GM12801 (cell line): ENCODE data around the gene GFPT2.

Experiments used
- CTCF ChIP-seq: IDR thresholded peaks from one replicate; pipeline ENCODE4 v1.5.1; 2011; ENCODE audit warnings: control low read depth; ENCODE audit not compliant: insufficient read length; ENCODE audit errors: extremely low read depth

The GFPT2 gene

DNA sequence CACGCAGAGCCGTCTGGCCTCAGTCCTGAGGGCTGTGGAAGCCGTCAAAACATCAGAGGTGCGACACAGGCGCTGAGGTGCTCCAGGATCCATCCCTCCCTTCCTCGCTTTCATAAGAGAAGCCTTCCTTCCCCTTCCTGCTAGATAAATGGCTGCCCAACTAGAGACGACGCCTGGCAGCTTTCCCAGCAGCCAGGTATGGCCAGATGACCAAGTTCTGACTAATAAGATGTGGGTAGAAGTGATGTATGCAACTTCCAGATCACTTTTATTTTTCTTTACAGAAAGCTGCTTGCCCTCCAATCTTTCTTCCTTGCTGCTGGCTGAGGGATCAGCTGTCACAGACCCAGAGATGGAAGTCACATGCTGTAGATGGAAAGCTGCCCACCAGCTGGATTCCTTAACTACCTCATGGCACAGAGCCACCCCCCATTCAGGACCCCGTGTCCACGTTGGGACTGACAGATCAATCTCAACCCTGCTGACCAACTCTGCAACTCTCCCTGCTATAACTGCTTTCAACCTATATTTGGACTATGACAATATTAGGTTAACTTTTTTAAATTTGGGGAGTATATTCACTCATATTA is 70.0 kb downstream of the GFPT2 start:
- TF ChIP-seq CTCF: no peak

GRCh38 chr5:180282281-180282680 is 70.9 kb downstream of the GFPT2 start:
- no peak for TF ChIP-seq CTCF

GRCh38 chr5:180281706-180282105 is 71.4 kb downstream of the GFPT2 start:
- TF ChIP-seq CTCF: no peak

GRCh38 chr5:180274695-180275094 is 78.4 kb downstream of the GFPT2 start:
- no peak for TF ChIP-seq CTCF

- no peak for TF ChIP-seq CTCF
Observed at GRCh38 chr5:180271221-180271620, 81.9 kb downstream of the GFPT2 start.

DNA sequence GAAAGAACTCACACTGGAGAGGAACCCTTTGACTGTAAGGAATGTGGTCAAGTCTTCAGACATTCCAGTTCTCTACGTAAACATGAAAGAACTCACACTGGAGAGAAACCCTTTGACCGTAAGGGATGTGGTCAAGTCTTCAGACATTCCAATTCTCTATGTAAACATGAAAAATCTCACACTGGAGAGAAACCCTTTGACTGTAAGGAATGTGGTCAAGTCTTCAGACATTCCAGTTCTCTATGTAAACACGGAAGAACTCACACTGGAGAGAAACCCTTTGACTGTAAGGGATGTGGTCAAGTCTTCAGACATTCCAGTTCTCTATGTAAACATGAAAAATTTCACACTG is 93.9 kb downstream of the GFPT2 start:
- no peak for TF ChIP-seq CTCF

DNA sequence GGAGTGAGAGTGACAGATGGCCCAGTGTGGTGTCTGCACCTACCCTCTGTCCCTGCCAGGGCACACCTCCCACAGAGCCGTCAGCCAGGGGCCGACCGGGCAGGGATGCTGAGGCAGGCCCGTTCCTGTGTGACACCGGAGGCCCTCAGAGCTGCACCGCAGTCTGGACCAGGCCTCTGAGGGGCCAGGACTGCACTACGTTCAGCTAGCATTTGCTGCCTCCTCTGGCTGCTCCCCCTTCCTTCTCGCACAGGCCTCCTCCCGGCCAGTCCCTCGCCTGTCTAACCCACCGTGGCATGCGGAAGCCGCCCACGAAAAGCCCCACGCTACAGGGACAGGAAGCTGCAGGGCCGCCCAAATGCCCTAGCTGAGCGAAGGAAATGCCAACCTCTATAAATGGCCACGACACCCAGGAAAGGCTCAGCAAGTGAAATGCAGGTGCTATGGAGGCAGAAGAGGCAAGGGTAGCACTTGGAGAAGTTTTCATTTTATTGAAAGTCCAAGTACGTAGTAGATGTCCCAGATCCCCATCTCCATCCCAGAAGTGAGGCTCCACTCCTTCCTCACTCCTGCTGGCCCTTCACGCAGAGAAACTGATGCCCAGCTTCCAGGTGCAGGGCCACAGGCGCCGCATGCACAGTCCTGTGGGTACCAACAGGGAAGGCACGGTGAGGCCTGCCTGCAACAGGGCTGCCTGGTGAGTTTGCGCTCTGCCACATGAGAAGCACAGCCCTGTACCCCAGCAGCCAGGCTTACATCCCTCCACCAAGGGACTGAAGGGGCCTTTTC is 99.9 kb downstream of the GFPT2 start:
- no peak for TF ChIP-seq CTCF
